Keratinocyte (primary cell): Measurements from ENCODE around the gene ZRSR2. TPM values are rescaled to one million over a fixed set of nuclear protein-coding genes. Genes with fewer than 3 reads are reported as not detected.

Source experiments
- DNase-seq: peaks from one replicate; pipeline ENCODE4 v3.0.0-alpha.2; 2011; ENCODE audit warnings: low read depth, missing footprints, low spot score
- FAIRE-seq: peaks from 2 replicates; lab custom pipeline; 2011; peaks lifted over from hg19 to GRCh38; lab: Jason Lieb, UNC
- H2AFZ ChIP-seq: 2 replicates; pipeline ENCODE4 v1.6.0; 2012; ENCODE audit warnings: low read length, control low read depth, inconsistent platforms; ENCODE audit not compliant: control insufficient read depth
- H3K27ac ChIP-seq: 2 replicates; pipeline ENCODE4 v1.5.1; 2011; ENCODE audit warnings: low read length; ENCODE audit not compliant: control insufficient read depth, insufficient read depth
- H3K27me3 ChIP-seq: 3 replicates; pipeline ENCODE4 v1.6.0; 2011; ENCODE audit warnings: low read length; ENCODE audit not compliant: control insufficient read depth, insufficient read depth; ENCODE audit errors: extremely low read depth
- H3K36me3 ChIP-seq, 2 experiments: 2 replicates in 1 of 2; 3 replicates in 1 of 2; pipeline ENCODE4 v1.5.1; 2011; ENCODE audit warnings: low read length in 2 of 2, mild to moderate bottlenecking in 1 of 2; ENCODE audit not compliant: control insufficient read depth in 2 of 2, insufficient read depth in 2 of 2; ENCODE audit errors: extremely low read depth in 1 of 2
- H3K4me1 ChIP-seq: 3 replicates; pipeline ENCODE4 v1.5.1; 2011; ENCODE audit warnings: low read length; ENCODE audit not compliant: control insufficient read depth, insufficient read depth; ENCODE audit errors: extremely low read depth
- H3K4me2 ChIP-seq: 3 replicates; pipeline ENCODE4 v1.6.0; 2011; ENCODE audit warnings: low read depth, low read length; ENCODE audit not compliant: control insufficient read depth, insufficient read depth; ENCODE audit errors: extremely low read depth
- H3K4me3 ChIP-seq, 3 experiments: fragments of 200-600 bp in 1 of 3; sonication (generic) in 1 of 3; 2 replicates in 2 of 3; 3 replicates in 1 of 3; pipeline ENCODE4 v1.5.1; 2011 to 2016; ENCODE audit warnings: low read length in 3 of 3, mild to moderate bottlenecking in 3 of 3, control low read depth in 2 of 3, inconsistent platforms in 1 of 3, low read depth in 1 of 3, mixed read lengths in 1 of 3, mixed run types in 1 of 3, moderate library complexity in 1 of 3; ENCODE audit not compliant: control insufficient read depth in 2 of 3, insufficient read depth in 2 of 3; ENCODE audit errors: extremely low read depth in 1 of 3
- H3K79me2 ChIP-seq: 2 replicates; pipeline ENCODE4 v1.6.0; 2012; ENCODE audit warnings: low read length; ENCODE audit not compliant: control insufficient read depth, insufficient read depth
- H3K9ac ChIP-seq: 3 replicates; pipeline ENCODE4 v1.6.0; 2011; ENCODE audit warnings: low read length; ENCODE audit not compliant: control insufficient read depth, insufficient read depth; ENCODE audit errors: extremely low read depth
- H3K9me1 ChIP-seq: 3 replicates; pipeline ENCODE4 v1.6.0; 2011; ENCODE audit warnings: low read length; ENCODE audit not compliant: control insufficient read depth, insufficient read depth; ENCODE audit errors: extremely low read depth
- H3K9me3 ChIP-seq: 2 replicates; pipeline ENCODE4 v1.5.1; 2012; ENCODE audit warnings: low read depth, low read length; ENCODE audit not compliant: control insufficient read depth
- H4K20me1 ChIP-seq: 3 replicates; pipeline ENCODE4 v1.6.0; 2011; ENCODE audit warnings: low read length; ENCODE audit not compliant: control insufficient read depth, insufficient read depth; ENCODE audit errors: extremely low read depth
- EZH2 ChIP-seq: IDR thresholded peaks from one replicate; pipeline ENCODE4 v1.6.1; 2012; ENCODE audit warnings: inconsistent platforms, mild to moderate bottlenecking, low read length, moderate library complexity
- dilution Hi-C: fragments of 300-500 bp; cut with MboI; formaldehyde crosslinking; loops from one replicate; pipeline ENCODE4 v1.7.0; 2020; ENCODE audit warnings: low sequenced_read_pairs; ENCODE audit not compliant: extremely low pct_ligation_motif_present
- polyA plus RNA-seq, 5 experiments: library from polyadenylated mRNA; depleted of rRNA in 3 of 5; stranded (reverse) in 3 of 5; stranded (forward) in 1 of 5; unstranded in 1 of 5; fragments of >200 nt; gene quantifications; 1 replicate in 1 of 5; 2 replicates in 3 of 5; 3 replicates in 1 of 5; pipeline versions ENCODE4 v1.2.1 to v1.2.3, GENCODE V29; 2011 to 2012; ENCODE audit warnings: missing spikeins in 2 of 5, low read depth in 1 of 5, low replicate concordance in 1 of 5
- TF ChIP-seq, protein P1 (sequence below), 3 experiments: IDR thresholded peaks in 1 of 3; conservative IDR thresholded peaks in 1 of 3; optimal IDR thresholded peaks in 1 of 3; 2 replicates in 2 of 3; 3 replicates in 1 of 3; pipeline versions ENCODE3 to v1.5.1; 2011; ENCODE audit warnings: low read length in 3 of 3, mild to moderate bottlenecking in 3 of 3, moderate library complexity in 2 of 3, control low read depth in 1 of 3, inconsistent platforms in 1 of 3; ENCODE audit not compliant: insufficient read depth in 2 of 3; ENCODE audit errors: extremely low read depth in 1 of 3

ZRSR2 gene
- polyA plus RNA-seq, 1 donor (not counting 4 experiments of a cell fraction or from before 2014, with no cell fraction given): 13.7 TPM

DNA sequence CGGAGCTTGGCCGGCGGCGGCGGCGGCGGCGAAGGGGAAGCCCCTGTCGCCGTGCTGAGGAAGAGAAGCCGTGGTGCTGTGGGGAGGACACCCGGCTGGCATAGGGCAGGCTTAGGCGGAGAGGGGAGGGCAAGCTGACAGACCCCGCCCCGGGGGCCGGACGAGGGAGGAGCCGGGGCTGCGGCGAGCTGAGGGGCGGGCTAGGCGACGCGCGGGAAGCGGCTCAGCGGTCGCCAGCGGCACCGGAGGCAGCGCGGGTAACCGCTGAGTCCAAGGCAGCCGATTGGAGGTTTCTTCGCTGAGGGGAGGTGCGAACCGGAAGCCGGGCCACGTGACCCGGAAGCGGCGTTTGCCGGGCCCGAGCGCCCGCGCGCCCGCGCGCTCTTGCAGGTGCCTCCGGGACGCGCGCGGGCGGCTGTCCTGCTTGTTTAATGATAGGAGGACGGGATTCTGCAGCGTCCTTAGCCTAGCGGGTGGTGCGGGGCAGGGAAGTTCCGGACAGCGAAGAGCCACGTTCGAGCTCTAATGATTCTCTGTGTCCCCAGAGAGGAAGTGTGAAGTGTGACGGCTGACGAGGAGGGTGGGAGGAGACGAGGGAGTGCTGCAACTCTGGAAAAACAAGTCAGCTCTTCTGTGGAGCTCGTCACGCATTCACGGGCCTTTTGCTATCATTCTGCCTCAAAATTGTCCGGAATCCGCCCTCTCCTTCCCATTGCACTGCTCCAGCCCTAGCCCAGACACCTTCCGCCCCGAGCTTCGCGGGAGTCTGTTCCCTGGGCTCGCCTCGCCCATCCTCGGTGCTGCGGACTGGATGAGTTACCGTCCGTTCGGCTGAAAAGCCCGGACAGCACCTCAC lies 64.7 kb downstream of the ZRSR2 start, which contains the start of gene AP1S2:
Gene AP1S2 (minus strand): TSS at position 102 of the 856 bp plus-strand sequence. CDS start 2,289 bp downstream, outside the sequence.
- peak within 1 kb of the TSS; percentile 60 for H3K9ac ChIP-seq
- dilution Hi-C loops: no loop called here
- FAIRE-seq: peak; percentile 36
- H3K4me2 ChIP-seq: peak within 1 kb of the TSS; percentile 92
- H4K20me1 ChIP-seq: no peaks in the 10 kb centered on the region
- H3K9me3 ChIP-seq: no peaks in the 10 kb centered on the region
- no peaks in the 10 kb centered on the region for H3K79me2 ChIP-seq
- DNase-seq: peak; percentile 66
- H3K27ac ChIP-seq: no peak within 1 kb of the TSS
- TF ChIP-seq, protein P1, sequence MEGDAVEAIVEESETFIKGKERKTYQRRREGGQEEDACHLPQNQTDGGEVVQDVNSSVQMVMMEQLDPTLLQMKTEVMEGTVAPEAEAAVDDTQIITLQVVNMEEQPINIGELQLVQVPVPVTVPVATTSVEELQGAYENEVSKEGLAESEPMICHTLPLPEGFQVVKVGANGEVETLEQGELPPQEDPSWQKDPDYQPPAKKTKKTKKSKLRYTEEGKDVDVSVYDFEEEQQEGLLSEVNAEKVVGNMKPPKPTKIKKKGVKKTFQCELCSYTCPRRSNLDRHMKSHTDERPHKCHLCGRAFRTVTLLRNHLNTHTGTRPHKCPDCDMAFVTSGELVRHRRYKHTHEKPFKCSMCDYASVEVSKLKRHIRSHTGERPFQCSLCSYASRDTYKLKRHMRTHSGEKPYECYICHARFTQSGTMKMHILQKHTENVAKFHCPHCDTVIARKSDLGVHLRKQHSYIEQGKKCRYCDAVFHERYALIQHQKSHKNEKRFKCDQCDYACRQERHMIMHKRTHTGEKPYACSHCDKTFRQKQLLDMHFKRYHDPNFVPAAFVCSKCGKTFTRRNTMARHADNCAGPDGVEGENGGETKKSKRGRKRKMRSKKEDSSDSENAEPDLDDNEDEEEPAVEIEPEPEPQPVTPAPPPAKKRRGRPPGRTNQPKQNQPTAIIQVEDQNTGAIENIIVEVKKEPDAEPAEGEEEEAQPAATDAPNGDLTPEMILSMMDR (optimal IDR thresholded peaks at IDR 0.05 in 1 of 3, IDR thresholded peaks at IDR 0.05 in 1 of 3, conservative IDR thresholded peaks at IDR 0.05 in 1 of 3; ENCODE audit: extremely low read depth in 1 of 3, insufficient read depth in 2 of 3, low read length in 3 of 3): no peak
- peak; percentile 58 for TF ChIP-seq EZH2
- H2AFZ ChIP-seq: peak within 1 kb of the TSS; percentile 73
- H3K4me3 ChIP-seq: peak within 1 kb of the TSS; percentile 70 to 84 (median 73)
- H3K4me1 ChIP-seq: peaks cover 14% of the 10 kb centered on the region
- peaks cover 11% of the 10 kb centered on the region for H3K27me3 ChIP-seq
- H3K9me1 ChIP-seq: no peaks in the 10 kb centered on the region
- H3K36me3 ChIP-seq: no peaks in the 10 kb centered on the region

GRCh38 chrX:15855568-15856221 lies 65.4 kb downstream of the ZRSR2 start:
- peaks cover 11% of the 10 kb centered on the region for H3K27me3 ChIP-seq
- no peaks in the 10 kb centered on the region for H3K36me3 ChIP-seq
- peak overlapping the region; percentile 65 for H2AFZ ChIP-seq
- DNase-seq (no peak), FAIRE-seq (no peak)
- peak overlapping the region; percentile 68 to 73 (median 70) for H3K4me3 ChIP-seq
- H4K20me1 ChIP-seq: no peaks in the 10 kb centered on the region
- dilution Hi-C loops: no loop called here
- no peaks in the 10 kb centered on the region for H3K9me1 ChIP-seq
- no peaks in the 10 kb centered on the region for H3K9me3 ChIP-seq
- peaks cover 14% of the 10 kb centered on the region for H3K4me1 ChIP-seq
- TF ChIP-seq EZH2: no peak
- TF ChIP-seq, protein P1 (optimal IDR thresholded peaks at IDR 0.05 in 1 of 3, IDR thresholded peaks at IDR 0.05 in 1 of 3, conservative IDR thresholded peaks at IDR 0.05 in 1 of 3; ENCODE audit: extremely low read depth in 1 of 3, insufficient read depth in 2 of 3, low read length in 3 of 3): no peak
- no peak overlapping the region for H3K27ac ChIP-seq
- peak overlapping the region; percentile 82 for H3K4me2 ChIP-seq
- H3K79me2 ChIP-seq: no peaks in the 10 kb centered on the region
- peak overlapping the region; percentile 39 for H3K9ac ChIP-seq
